BLaER1 treated with 17β-estradiol and CSF1 and Interleukin-3, amounts not matched to agents 10 nM and 100 nM (cell line): ENCODE data around the gene RDH5.

Experiments used
- H3K27ac ChIP-seq, 11 experiments: shearing (Covaris generic); formaldehyde crosslinking; 2 replicates each; pipeline ENCODE4 v1.8.1; 2022
- H3K27me3 ChIP-seq, 11 experiments: shearing (Covaris generic); formaldehyde crosslinking; 2 replicates each; pipeline ENCODE4 v1.8.1; 2022
- H3K36me3 ChIP-seq, 11 experiments: shearing (Covaris generic); formaldehyde crosslinking; 2 replicates each; pipeline ENCODE4 v1.8.1; 2022
- H3K4me1 ChIP-seq, 10 experiments: shearing (Covaris generic); formaldehyde crosslinking; 2 replicates each; pipeline ENCODE4 v1.8.1; 2022
- H3K4me2 ChIP-seq, 11 experiments: shearing (Covaris generic); formaldehyde crosslinking; 2 replicates each; pipeline ENCODE4 v1.8.1; 2022
- H3K4me3 ChIP-seq, 10 experiments: shearing (Covaris generic); formaldehyde crosslinking; 2 replicates each; pipeline ENCODE4 v1.8.1; 2022
- H3K9ac ChIP-seq, 11 experiments: shearing (Covaris generic); formaldehyde crosslinking; 2 replicates each; pipeline ENCODE4 v1.8.1; 2022
- H3K9me3 ChIP-seq, 11 experiments: shearing (Covaris generic); formaldehyde crosslinking; replicated peaks in 1 of 11; 2 replicates each; pipeline ENCODE4 v1.8.1; 2022
- H4K20me1 ChIP-seq, 11 experiments: shearing (Covaris generic); formaldehyde crosslinking; 2 replicates each; pipeline ENCODE4 v1.8.1; 2022
- Cebpa-rat ChIP-seq, 11 experiments: shearing (Covaris generic); IDR thresholded peaks; 2 replicates each; pipeline ENCODE4 v1.8.1; 2022

Gene RDH5

GRCh38 chr12:55736076-55736475 lies 15.9 kb downstream of the RDH5 start:
- peaks cover 43 to 57% (median 49%) of the 10 kb centered on the region in 10 experiments for H3K4me1 ChIP-seq
- H3K9ac ChIP-seq = peak overlapping the region in 3 of 11 experiments; percentile 7 to 76 (median 73); a peak in 2 of 22 replicates
- no peak overlapping the region for H3K4me3 ChIP-seq
- H3K36me3 ChIP-seq = no peaks in the 10 kb centered on the region
- H3K27me3 ChIP-seq = no peaks in the 10 kb centered on the region
- TF ChIP-seq Cebpa-rat (IDR thresholded peaks at IDR 0.05) = no peak
- no peak overlapping the region for H3K4me2 ChIP-seq
- peaks cover 0 to 4% (median 0%) of the 10 kb centered on the region in 11 experiments; a peak in 1 of 22 replicates for H4K20me1 ChIP-seq
- H3K9me3 ChIP-seq = no peaks in the 10 kb centered on the region
- peak overlapping the region in 1 of 11 experiments; percentile 70; a peak in 1 of 22 replicates for H3K27ac ChIP-seq

- H3K27ac ChIP-seq = peak overlapping the region in 7 of 11 experiments; percentile 57 to 83 (median 70); a peak in 13 of 22 replicates
These were observed 16.8 kb downstream of the RDH5 start for GRCh38 chr12:55736780-55737580.

GRCh38 chr12:55737581-55738122 lies 17.5 kb downstream of the RDH5 start:
- H4K20me1 ChIP-seq = no peaks in the 10 kb centered on the region
- H3K9ac ChIP-seq = peak overlapping the region; percentile 47 to 85 (median 74)
- peak overlapping the region; percentile 50 to 88 (median 70) for H3K27ac ChIP-seq
- no peaks in the 10 kb centered on the region for H3K27me3 ChIP-seq
- peak overlapping the region; percentile 92 to 99 (median 96) for H3K4me2 ChIP-seq
- H3K9me3 ChIP-seq = no peaks in the 10 kb centered on the region
- TF ChIP-seq Cebpa-rat (IDR thresholded peaks at IDR 0.05) = no peak
- no peaks in the 10 kb centered on the region for H3K36me3 ChIP-seq
- H3K4me1 ChIP-seq = peaks cover 31 to 50% (median 42%) of the 10 kb centered on the region in 10 experiments
- peak overlapping the region; percentile 54 to 78 (median 68) for H3K4me3 ChIP-seq

More at GRCh38 chr12:55736780-55737580, 16.8 kb downstream of the RDH5 start:
- Histone ChIP-seq H4K20me1 (peaks cover 0 to 4% (median 0%) of the 10 kb centered on the region in 11 experiments; a peak in 1 of 22 replicates), H3K4me2 (peak overlapping the region; percentile 92 to 99 (median 96)), H3K4me1 (peaks cover 38 to 54% (median 44%) of the 10 kb centered on the region in 10 experiments), H3K9me3 (no peaks in the 10 kb centered on the region), H3K4me3 (no peak overlapping the region; a peak in 1 of 20 replicates), H3K36me3 (no peaks in the 10 kb centered on the region), H3K9ac (peak overlapping the region in 9 of 11 experiments; percentile 47 to 79 (median 73); a peak in 11 of 22 replicates), H3K27me3 (no peaks in the 10 kb centered on the region)
- TF ChIP-seq Cebpa-rat (IDR thresholded peaks at IDR 0.05) = no peak

GRCh38 chr12:55738123-55739024 lies 18.2 kb downstream of the RDH5 start:
- TF ChIP-seq Cebpa-rat (IDR thresholded peaks at IDR 0.05) = no peak

GRCh38 chr12:55739025-55739378 lies 18.8 kb downstream of the RDH5 start:
- Histone ChIP-seq H4K20me1 (peaks cover 0 to 4% (median 0%) of the 10 kb centered on the region in 11 experiments; a peak in 6 of 22 replicates), H3K27me3 (no peaks in the 10 kb centered on the region), H3K36me3 (no peaks in the 10 kb centered on the region), H3K9me3 (no peaks in the 10 kb centered on the region), H3K4me2 (peak overlapping the region in 7 of 11 experiments; percentile 92 to 99 (median 93); a peak in 10 of 22 replicates), H3K4me3 (peak overlapping the region; percentile 54 to 78 (median 68); a peak in 17 of 20 replicates), H3K9ac (peak overlapping the region in 5 of 11 experiments; percentile 47 to 85 (median 74); a peak in 10 of 22 replicates), H3K4me1 (peaks cover 18 to 37% (median 30%) of the 10 kb centered on the region in 10 experiments), H3K27ac (peak overlapping the region in 1 of 11 experiments; percentile 88; a peak in 3 of 22 replicates)
- TF ChIP-seq Cebpa-rat (IDR thresholded peaks at IDR 0.05) = no peak

More at GRCh38 chr12:55738123-55739024, 18.2 kb downstream of the RDH5 start:
- H3K9me3 ChIP-seq = no peaks in the 10 kb centered on the region
- no peaks in the 10 kb centered on the region for H3K36me3 ChIP-seq
- H3K9ac ChIP-seq = peak overlapping the region; percentile 47 to 85 (median 74)
- H3K4me1 ChIP-seq = peaks cover 24 to 43% (median 36%) of the 10 kb centered on the region in 10 experiments
- H4K20me1 ChIP-seq = no peaks in the 10 kb centered on the region
- peak overlapping the region; percentile 92 to 99 (median 96) for H3K4me2 ChIP-seq
- no peaks in the 10 kb centered on the region for H3K27me3 ChIP-seq
- peak overlapping the region; percentile 50 to 88 (median 70) for H3K27ac ChIP-seq
- H3K4me3 ChIP-seq = peak overlapping the region; percentile 54 to 78 (median 68)

GRCh38 chr12:55741931-55742680 lies 21.9 kb downstream of the RDH5 start:
- TF ChIP-seq Cebpa-rat (IDR thresholded peaks at IDR 0.05) = no peak
- H4K20me1 ChIP-seq = peaks cover 0 to 27% (median 22%) of the 10 kb centered on the region in 11 experiments; a peak in 16 of 22 replicates
- H3K4me3 ChIP-seq = peak overlapping the region; percentile 46 to 68 (median 57); a peak in 18 of 20 replicates
- no peaks in the 10 kb centered on the region for H3K27me3 ChIP-seq
- no peaks in the 10 kb centered on the region for H3K9me3 ChIP-seq
- peak overlapping the region; percentile 74 to 91 (median 87) for H3K4me2 ChIP-seq
- H3K9ac ChIP-seq = peak overlapping the region; percentile 55 to 81 (median 72); a peak in 21 of 22 replicates
- peaks cover 0 to 4% (median 2%) of the 10 kb centered on the region in 11 experiments; a peak in 8 of 22 replicates for H3K36me3 ChIP-seq
- peak overlapping the region in 8 of 11 experiments; percentile 64 to 73 (median 68); a peak in 16 of 22 replicates for H3K27ac ChIP-seq
- peaks cover 38 to 53% (median 45%) of the 10 kb centered on the region in 10 experiments for H3K4me1 ChIP-seq

GRCh38 chr12:55742719-55743405 lies 22.7 kb downstream of the RDH5 start, which contains the start of gene GDF11:
GDF11 (plus strand) TSS chr12:55743122; CDS start chr12:55743317, 195 bp downstream.
- H4K20me1 ChIP-seq = peaks cover 0 to 34% (median 29%) of the 10 kb centered on the region in 11 experiments; a peak in 16 of 22 replicates
- H3K4me1 ChIP-seq = peaks cover 38 to 53% (median 45%) of the 10 kb centered on the region in 10 experiments
- peak within 1 kb of the TSS; percentile 62 to 94 (median 84) for H3K4me3 ChIP-seq
- H3K36me3 ChIP-seq = peaks cover 0 to 12% (median 10%) of the 10 kb centered on the region in 11 experiments; a peak in 14 of 22 replicates
- H3K9me3 ChIP-seq = no peaks in the 10 kb centered on the region
- H3K9ac ChIP-seq = peak within 1 kb of the TSS; percentile 72 to 88 (median 82)
- H3K4me2 ChIP-seq = peak within 1 kb of the TSS; percentile 94 to 100 (median 99)
- no peak for TF ChIP-seq Cebpa-rat (IDR thresholded peaks at IDR 0.05)
- peak within 1 kb of the TSS in 10 of 11 experiments; percentile 43 to 81 (median 76); a peak in 19 of 22 replicates for H3K27ac ChIP-seq
- no peaks in the 10 kb centered on the region for H3K27me3 ChIP-seq
